ENCODE results near the gene HSF2BP. TPM values are rescaled to one million over a fixed set of nuclear protein-coding genes. Genes with fewer than 3 reads are reported as not detected.
"Not testable (repeated sequence)": the region's sequence is repeated elsewhere in the genome, so short reads cannot be mapped to it uniquely, and the experiment has no call there.

Gene HSF2BP
- polyA plus RNA-seq, 1 donor: 0.89 TPM

DNA sequence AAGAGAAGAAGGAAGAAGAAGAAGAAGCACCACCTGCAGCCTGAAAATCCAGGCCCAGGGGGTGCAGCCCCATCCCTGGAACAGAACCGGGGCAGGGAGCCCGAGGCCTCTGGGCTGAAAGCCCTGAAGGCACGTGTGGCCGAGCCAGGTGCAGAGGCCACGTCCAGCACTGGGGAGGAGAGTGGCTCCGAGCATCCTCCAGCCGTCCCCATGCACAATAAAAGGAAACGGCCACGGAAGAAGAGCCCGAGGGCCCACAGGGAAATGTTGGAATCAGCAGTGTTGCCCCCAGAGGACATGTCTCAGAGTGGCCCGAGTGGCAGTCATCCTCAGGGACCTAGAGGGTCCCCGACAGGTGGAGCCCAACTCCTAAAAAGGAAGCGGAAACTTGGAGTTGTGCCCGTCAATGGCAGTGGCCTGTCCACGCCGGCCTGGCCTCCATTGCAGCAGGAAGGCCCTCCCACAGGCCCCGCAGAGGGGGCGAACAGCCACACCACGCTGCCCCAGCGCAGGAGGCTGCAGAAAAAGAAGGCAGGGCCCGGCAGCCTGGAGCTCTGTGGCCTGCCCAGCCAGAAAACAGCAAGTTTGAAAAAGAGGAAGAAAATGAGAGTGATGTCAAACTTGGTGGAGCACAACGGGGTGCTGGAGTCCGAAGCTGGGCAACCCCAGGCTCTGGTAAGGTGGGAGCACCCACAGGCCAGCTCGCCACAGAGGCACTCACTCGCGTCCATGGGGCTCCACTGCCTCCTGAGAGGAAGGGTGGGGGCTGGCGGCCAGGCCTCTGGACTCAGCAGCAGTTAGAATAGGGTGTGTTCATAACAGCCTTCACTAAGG, 28.5 kb upstream of the HSF2BP start:
- DNase-seq: no peak

DNA sequence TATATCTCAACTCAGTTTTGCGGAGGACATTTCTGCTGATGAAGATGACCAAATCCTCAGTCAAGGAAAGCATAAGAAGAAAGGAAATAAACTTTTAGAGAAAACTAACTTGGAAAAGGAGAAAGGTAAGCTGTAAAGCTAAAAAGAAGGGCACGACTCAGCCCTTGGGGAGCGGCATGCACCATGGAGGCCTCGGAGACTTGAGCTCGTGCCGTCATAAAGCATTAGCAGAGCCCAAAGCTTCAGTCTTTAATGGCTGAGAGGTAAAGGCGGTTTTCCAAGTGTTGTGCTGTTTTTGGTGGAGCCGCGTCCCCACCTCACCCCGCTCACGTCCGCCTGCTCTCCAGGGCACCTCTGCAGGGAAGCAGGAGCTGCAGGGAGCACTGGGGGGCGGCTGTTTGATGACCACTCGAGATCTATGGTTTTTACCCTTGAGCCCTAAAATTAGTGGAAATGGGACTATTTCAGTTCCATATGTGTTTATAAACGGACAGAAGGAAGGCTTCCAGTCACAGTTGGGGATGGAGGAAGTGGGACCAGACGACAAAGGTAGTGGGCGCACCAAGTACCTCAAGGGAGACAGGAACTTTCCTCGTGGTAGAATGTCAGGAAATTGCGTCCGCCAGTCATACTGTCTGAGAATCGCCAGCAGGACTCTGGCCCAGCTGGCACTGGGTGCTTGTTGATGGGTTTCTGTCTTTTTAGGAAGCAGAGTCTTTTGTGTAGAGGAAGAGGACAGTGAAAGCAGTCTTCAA, 27.7 kb upstream of the HSF2BP start:
- DNase-seq: no peak

DNA sequence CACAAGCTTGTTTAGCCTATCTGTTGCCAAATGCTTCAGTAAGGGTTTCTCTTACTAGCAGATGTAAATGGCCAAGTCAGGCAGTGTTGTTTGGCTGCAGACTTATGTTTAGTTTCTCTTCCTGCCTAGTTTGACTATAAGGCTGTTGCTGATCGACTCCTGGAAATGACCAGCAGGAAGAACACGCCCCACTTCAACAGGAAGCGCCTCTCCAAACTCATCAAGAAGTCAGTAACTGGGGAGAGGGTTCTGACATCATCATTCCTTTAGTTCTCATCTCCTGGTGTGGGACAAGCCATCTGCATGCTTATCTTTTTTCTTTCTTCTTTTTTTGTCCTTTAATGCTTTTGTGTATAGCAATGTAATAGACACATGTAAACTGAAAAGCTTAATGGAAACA, 25.1 kb upstream of the HSF2BP start:
- no peak for DNase-seq

DNA sequence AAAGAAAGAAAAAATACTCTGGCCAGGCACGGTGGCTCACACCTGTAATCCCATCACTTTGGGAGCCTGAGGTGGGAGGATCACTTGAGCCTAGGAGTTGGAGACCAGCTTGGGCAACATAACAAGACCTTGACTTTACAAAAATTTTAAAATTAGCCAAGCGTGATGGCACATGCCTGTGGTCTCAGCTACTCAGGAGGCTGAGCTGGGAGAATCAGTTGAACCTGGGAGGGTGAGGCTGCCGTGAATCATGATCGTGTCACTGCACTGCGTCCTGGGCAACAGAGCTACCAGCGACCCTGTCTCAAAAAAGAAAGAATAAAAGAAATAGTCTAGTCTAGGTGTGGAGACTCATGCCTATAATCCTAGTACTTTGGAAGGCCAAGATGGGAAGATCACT, 22.4 kb upstream of the HSF2BP start:
- DNase-seq: no peak

DNA sequence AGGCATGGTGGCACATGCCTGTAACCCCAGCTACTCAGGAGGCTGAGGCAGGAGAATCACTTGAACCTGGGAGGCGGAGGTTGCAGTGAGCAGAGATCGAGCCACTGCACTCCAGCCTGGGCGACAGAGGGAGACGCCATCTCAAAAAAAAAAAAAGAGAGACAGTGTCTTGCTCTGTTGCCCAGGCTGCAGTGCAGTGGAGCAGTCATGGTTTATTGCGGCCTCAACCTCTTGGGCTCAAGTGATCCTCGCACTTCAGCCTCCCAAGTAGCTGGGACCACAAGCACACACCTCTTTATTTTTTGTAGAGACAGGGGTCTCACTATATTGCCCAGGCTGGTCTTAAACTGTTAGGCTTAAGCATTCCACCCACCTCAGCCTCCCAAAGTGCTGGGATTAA, 21.1 kb upstream of the HSF2BP start:
- not testable (repeated sequence) for DNase-seq

DNA sequence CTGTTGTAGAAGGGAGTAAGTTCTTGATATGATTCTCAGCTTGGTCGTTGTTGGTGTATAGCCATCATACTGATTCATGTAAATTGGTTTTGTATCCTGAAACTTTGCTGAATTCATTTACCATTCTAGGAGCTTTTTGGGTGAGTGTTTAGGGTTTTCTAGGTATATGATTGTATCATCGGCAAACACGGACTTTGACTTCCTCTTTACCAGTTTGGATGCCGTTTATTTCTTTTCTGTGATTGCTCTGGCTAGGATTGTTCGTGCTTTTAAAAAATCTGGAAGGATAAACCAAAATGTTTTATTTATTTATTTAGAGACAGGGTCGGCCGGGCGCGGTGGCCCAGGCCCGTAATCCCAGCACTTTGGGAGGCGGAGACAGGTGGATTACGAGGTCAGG, 20.7 kb upstream of the HSF2BP start:
- DNase-seq: no peak

DNA sequence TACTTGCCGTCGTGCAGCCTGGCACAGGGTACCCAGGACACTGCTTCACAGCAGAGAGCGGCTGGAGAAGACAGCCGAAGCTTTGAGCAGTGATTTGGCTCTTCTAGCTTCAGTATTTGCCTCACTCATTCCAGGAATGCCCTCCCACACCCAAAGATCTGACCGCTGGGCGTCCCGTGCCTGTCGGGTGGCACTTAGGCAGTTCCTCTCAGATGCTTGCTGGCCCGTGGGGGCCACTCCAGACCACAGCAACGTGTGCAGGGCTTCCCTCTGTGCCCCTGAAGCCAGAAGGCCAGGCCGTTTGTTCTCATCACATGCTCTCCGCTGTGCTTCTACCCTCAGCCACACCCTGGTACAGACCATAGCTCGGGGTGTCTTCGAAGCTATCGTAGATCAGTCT, 17.1 kb upstream of the HSF2BP start:
- no peak for DNase-seq

DNA sequence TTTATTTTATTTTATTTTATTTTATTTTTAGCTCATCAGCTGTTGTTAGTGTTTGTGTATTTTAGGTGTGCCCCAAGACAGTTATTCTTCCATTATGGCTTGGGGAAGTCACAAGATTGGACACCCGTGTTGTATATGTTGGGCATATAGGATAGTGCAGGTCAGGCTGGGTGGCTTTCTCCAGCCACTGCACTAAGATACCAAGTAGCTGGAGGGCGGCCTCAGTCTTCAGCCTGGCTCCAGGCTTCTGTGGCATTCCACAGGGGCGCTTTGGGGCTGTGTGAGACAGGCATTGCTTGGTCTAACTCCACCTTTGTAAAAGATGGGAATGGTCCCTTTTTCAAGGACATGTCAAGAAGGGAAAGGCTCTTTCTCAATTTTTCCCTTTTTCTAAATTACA, 16.6 kb upstream of the HSF2BP start:
- no peak for DNase-seq

DNA sequence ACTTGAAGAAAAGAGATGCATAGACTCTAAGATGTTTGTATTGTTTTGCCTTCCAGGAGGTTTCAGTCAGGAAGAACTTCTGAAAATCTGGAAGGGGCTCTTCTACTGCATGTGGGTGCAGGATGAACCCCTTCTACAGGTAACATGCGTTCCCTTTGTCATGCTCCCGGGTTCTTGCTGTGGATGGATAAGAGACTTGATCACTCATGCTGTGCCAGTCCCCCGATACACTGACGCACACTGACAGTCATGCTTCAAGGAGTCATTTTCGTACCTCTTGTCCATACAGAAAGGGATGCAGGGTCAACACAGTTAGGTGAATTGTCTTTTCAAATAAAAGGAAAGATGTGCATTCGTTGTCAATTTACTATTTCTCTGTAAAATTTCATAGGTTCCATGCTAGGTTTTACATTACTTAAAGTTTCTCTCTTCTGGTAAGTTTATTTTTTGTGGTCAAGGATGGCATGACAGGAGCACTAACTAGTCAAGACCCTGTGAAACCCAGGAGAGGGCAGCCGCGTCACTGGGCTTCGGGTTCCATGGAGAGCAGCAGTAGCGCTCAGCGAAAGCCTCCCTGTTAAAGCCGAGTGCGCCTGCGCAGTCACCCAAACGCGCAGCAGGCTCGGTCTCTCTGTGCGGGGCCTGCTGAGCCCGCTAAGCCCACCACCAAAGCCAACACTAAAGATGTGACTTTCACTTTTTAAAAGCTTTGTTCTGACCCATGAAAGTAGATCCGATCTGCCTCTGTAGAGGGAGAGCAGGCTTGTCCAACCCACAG, 10.7 kb upstream of the HSF2BP start:
- DNase-seq: no peak

DNA sequence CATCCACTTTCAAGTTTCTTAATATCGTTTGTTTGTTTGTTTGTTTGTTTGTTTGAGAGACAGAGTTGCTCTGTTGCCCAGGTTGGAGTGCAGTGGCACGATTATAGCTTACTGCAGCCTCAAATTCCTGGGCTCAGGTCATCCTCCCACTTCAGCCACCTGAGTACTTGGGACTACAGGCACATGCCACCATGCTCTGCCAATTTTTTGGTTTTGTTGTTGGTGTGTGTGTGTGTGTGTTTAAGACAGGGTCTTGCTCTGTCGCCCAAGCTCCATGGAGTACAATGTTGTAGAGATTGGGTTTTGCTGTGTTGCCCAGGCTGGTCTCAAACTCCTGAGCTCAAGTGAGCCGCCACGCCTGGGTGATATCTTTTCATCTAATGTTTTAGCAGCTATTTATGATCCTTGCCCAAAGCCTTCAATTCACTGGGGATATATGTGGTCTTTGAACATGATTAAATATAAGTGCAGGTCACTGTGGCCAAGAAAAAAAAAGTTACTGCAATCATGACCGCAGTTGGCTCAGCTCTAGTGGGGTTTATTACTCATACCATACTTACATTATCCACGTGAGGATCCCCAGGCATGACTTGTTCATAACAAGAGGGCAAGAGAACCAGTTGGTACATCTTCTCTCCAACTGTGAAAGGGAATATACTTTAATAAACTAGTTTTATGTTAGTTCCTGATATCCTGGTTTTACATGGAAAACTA, 8.1 kb upstream of the HSF2BP start:
- no peak for DNase-seq

DNA sequence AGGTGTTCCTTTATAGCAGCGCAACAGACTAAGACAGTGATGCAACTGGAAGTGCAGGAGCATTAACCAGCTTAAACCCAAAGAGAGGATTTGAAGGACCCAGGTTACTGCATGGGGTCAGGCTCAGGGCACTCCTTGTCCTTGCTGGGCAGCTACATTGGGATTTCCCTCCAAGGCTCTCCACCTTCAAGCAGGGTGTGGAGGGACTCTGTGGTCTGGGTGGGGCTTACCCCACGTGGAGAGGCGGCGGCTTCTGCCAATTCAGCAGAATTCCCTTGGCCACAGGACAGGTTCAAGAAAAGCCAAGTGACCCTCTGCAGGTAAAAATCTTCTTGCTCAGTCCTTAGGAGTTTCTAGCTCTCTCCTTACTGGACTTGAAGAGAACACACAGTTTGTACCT, 6.6 kb upstream of the HSF2BP start:
- DNase-seq: no peak

DNA sequence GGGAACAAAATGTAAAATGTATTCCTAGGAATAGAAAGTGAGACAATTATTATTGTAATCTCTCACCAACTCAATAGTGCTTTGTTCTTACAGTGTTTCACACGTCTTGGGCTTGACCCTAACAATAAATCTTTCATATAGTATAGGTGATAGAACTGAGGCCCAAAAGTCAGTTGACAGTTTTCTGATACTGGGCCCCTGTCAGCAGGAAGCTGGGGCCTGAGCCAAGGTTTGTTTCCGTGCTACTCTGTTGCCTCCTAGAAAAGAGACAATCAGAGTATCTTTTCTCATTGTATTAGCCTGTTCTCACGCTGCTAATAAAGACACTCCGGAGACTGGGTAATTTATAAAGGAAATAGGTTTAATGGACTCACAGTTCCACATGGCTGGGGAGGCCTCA, 5.1 kb upstream of the HSF2BP start:
- DNase-seq: no peak

DNA sequence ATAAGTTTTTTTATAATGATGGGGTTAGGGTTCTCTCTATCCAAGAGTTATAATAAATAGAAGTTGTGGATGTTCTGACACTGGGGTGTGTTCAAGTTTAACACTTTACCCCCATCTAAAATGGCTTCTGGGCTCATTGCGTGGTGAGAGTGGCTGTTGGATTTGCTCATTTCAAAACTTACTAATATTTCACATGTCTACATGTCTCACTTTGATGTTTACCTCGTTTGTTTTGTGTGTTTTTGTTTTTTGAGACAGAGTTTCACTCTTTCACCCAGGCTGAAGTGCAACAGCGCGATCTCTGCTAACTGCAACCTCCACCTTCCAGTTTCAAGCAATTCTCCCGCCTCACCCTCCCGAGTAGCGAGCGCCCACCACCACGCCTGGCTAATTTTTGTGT, 3.7 kb upstream of the HSF2BP start:
- no peak for DNase-seq

DNA sequence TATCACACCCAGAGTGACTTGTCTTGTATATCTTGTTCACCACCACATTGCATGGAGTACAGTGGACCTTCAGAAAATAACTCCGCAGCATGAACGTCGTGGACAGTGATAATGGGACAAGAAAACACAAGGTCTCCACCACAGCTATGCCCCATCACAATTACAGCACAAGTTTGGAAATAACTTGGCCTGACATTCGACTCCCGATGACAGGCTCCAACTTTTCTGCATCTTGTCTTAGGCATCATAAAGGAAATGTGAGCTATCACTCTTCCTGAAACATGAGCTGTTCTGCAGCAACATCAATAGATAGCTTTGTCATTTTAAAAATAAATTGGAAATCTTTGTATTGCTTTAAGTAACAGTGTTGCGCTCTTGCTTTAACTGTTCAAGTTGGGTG, 3.0 kb upstream of the HSF2BP start:
- no peak for DNase-seq

DNA sequence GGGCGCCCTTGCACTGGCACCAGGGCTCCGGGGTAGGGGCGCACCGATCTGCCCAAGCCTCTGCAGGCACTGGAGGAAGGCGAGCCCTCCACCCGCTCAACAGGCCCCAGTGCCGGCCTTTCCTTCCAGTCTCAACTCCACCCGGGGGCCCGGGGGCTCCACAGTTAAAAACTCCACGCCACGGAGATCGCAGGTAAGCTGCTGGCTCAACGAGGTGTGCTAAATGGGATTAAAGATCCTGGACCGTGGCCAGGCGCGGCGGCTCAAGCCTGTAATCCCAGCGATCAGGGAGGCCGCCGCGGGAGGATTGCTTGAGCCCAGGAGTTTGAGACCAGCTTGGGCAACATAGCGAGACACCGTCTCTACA, 536 bp downstream of the HSF2BP start:
- DNase-seq: no peak

DNA sequence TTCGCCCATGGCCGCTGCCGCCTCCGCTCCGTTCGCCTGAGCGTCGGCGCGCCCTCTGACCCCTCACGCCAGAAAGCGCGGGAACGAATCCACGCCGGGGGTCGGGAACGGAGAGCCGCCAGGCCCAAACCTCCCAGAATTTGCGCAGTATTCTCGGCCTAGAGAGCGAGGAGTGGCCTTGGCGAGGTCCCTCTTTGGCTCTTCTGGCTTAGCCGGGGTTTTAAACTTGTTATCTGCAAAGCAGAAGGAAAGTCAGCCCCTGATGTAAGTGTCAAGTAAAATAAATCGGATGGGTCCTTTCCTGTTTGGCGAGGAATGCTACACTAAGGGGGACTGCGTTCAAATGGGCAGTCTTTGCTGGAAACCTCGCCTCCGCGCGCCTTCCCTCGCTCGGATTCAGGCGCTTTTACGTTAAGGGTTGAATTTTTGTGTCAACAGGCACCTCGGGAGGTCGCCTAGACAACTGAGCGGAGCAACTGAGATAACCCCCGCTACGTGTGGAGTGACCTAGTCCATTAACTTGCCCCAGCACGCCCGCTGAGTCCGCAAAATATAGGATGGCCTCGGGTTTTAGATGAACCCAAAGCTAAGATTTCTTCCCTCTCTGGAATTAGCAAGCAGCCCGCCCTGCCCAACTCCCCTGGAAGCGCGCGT, 1.1 kb downstream of the HSF2BP start:
- DNase-seq: no peak

DNA sequence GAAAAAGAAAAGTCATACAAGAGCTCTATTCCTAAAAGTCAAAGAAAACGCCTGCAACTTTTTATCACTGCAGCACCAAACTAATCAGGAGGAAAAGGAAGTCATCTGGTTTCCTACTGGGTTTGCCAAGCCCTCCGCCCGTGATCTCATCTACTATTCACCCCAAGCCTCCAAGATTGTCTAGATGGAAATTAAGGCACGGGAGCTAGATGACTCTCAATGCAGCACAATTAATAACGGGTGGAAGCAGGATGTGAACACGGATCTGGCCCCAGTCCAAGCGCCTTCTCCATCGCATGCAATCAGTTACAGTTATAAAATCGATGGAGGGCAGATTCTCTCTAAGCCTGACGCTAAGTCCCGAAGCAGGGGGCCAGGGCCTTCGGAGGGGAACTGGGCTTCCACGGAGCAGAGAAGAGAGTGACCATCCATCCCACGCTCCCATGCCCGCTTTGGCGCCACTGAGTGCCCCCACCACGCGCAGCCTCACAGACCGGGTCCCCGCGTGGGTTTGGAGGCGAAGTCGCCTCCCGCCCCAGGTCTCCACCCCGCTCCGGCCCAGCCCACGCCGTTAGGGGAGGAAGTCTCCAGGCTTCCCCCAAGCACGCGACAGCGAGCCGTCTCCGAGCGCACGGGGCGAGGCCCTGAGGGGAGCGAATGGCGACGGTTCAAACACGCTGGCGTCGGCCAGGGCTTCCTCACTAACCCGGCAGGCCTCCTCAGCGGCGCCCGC, 1.8 kb downstream of the HSF2BP start:
- DNase-seq: no peak

DNA sequence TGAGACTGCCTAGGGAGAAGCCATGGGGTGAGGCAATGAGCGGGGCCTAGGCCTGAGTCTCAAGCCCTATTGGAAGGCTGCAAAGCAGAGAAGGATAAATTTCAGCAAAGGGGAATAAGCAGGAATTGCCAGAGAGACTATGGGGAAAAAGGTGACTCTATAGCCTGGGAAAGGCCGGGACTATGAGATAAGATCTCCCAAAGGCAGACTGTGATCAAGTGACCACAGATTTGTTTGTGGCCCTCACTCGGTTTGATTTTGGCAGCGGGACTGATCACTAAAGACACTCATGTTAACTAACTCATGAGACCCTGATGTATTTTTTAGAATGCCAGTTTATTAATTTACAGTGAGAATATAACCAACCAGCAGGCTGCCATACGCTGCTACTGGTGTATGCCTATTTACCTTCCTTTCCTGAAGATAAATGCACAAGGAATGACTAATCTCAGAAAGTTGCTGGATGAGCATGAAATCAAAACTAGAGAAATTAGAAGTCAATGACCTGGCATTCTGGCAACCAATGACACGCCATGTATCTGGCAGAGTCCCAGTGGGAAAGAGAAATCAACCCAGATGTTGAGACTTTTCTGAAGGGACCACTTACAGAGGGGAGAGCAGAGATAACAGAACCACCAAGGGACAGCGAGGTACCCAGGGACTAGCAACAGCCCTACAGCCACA, 4.3 kb downstream of the HSF2BP start:
- DNase-seq: no peak

DNA sequence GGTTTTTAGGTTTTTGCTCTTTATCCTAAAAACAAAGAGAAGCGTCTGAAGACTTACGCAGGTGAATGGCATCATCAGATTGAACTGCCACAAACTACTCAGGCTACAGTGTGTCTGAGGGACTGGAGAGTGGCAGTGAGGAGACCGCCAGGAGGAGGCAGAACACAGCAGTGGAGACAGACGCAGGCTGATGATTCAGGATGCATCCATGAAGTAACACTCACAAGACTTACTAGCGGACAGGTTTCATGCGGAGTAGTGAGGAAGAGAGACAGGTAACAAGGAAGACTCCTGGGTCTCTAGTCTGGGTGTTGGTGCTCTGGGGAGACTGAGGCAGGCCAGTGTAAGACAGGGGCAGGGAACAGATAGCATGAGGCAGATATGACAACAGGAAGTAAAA, 5.7 kb downstream of the HSF2BP start:
- DNase-seq: no peak

DNA sequence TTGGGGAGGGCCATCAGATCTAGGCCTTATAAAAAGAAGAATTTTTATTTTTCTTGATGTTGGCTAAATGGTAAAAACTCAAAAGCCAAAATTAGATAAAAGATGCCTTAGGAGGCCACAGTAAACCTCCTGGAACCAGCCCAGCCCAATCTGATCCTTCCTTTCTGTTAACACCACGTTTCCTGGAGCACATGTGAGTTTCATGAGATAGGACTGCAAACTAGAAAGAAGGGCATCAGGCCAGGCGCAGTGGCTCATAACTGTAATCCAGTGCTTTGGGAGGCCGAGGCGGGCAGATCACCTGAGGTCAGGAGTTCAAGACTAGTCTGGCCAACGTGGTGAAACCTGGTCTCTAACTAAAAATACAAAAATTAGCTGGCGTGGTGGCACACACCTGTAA, 6.7 kb downstream of the HSF2BP start:
- DNase-seq: no peak

DNA sequence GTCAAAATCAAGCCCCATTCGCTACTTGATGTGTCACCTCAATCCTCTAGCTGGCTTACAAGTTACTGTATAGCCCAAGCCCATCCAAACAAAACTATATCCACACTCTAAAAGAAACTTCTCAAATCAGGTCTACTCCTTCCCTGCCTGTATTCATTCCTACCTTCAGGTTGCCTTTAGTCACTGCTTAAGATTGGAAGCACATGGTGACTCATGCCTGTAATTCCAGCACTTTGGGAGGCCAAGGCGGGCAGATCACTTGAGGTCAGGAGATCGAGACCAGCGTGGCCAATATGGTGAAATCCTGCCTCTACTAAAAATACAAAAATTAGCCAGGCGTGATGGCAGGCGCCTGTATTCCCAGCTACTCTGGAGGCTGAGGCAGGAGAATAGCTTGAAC, 7.4 kb downstream of the HSF2BP start:
- not testable (repeated sequence) for DNase-seq
